BJ (cell line): ENCODE results near the gene ADCYAP1R1. TPM values are rescaled to one million over a fixed set of nuclear protein-coding genes. Genes with fewer than 3 reads are reported as not detected.

Experiments
- CTCF ChIA-PET: fragments of 350-600 bp; formaldehyde crosslinking; extraction: SDS; loops from one replicate; lab custom pipeline; 2021; ENCODE audit warnings: antibody characterized with exemption, inconsistent platforms; lab: Yijun Ruan, JAX
- POLR2A ChIA-PET: fragments of 300-600 bp; sonication (Branson Sonifier 250); formaldehyde crosslinking; extraction: SDS; loops from one replicate; lab custom pipeline; 2021; ENCODE audit warnings: antibody characterized with exemption; lab: Charles Lee
- DNase-seq: peaks from one replicate; pipeline ENCODE4 v3.0.0-alpha.2; 2011; ENCODE audit warnings: low read depth
- H3K27me3 ChIP-seq: 2 replicates; pipeline ENCODE4 v1.6.0; 2011; ENCODE audit warnings: low read length; ENCODE audit not compliant: control insufficient read depth, insufficient read depth
- H3K36me3 ChIP-seq: 2 replicates; pipeline ENCODE4 v1.5.1; 2011; ENCODE audit warnings: low read length; ENCODE audit not compliant: control insufficient read depth, insufficient read depth
- H3K4me3 ChIP-seq: 2 replicates; pipeline ENCODE4 v1.5.1; 2011; ENCODE audit warnings: low read depth, mild to moderate bottlenecking, control low read depth, low read length
- CTCF ChIP-seq: IDR thresholded peaks from 2 replicates; pipeline ENCODE4 v1.5.1; 2011; ENCODE audit warnings: low read depth, mild to moderate bottlenecking, control low read depth, inconsistent platforms, low read length, moderate library complexity; ENCODE audit not compliant: insufficient read depth
- polyA plus RNA-seq: library from polyadenylated mRNA; depleted of rRNA; stranded (reverse); fragments of >200 nt; gene quantifications from 2 replicates; pipeline ENCODE4 v1.2.3, GENCODE V29; 2011

The ADCYAP1R1 gene
- polyA plus RNA-seq, 1 experiment: not detected

DNA sequence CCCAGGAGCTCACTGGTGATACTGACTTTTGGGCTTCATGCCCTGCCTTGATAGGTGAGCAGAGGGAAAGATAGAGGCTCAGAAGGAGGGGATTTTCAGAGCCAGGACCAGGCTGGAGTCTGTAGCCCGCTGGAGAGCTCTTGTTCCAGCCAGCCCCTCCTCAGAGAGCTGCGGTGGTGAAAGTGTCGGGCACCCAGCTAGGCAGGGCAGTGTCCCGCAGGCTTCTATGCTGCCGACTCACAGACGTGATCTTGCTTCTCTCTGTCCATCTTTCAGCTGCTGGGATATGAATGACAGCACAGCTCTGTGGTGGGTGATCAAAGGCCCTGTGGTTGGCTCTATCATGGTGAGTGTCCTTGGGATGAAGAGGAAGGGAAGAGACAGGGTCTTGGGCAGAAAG is 35.2 kb downstream of the ADCYAP1R1 start:
- peaks cover 5% of the 10 kb centered on the region for H3K27me3 ChIP-seq
- TF ChIP-seq CTCF: no peak
- POLR2A ChIA-PET: no interaction called here
- CTCF ChIA-PET: no interaction called here
- no peak overlapping the region for H3K4me3 ChIP-seq
- H3K36me3 ChIP-seq: no peaks in the 10 kb centered on the region
- DNase-seq: no peak

DNA sequence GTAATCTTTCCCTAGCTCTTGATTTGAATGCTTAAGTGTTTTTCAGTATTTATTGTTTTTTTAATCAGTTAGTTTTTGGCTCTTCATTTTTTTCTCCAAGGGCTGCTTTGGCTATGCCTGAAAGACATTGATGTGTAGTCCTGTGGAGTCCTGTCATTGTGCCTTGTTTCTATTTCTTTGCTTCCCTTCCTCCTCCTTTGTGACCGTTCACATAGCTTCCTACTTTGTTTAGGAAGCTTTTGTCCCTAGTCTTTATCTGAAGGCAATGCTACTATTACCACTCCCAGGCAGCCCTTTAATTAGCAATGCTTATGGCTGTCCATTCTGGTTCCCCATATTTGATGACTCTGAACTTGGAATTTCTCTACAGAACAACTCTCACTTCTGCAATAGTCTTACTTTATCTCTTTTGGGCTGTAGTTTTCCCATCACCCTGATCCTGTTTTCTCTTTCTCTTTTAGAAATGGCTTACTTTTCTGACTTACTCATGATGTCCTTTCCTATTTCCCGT is 39.9 kb downstream of the ADCYAP1R1 start:
- ChIA-PET CTCF (interaction anchor here (0.6 kb wide), 1 partner anchor 44 kb away, joined by 3 read pairs; no protein-coding TSS in a partner anchor), POLR2A (no interaction called here)
- Histone ChIP-seq H3K4me3 (no peak overlapping the region), H3K27me3 (no peaks in the 10 kb centered on the region; the same call in 1 of the 2 replicates), H3K36me3 (no peaks in the 10 kb centered on the region)
- DNase-seq: no peak
- no peak for TF ChIP-seq CTCF

GRCh38 chr7:31092606-31093005 is 40.5 kb downstream of the ADCYAP1R1 start:
- H3K4me3 ChIP-seq: no peak overlapping the region
- no peak for DNase-seq
- no peaks in the 10 kb centered on the region for H3K36me3 ChIP-seq
- ChIA-PET POLR2A (no interaction called here), CTCF (no interaction called here)
- no peaks in the 10 kb centered on the region; the same call in 1 of the 2 replicates for H3K27me3 ChIP-seq
- TF ChIP-seq CTCF: no peak

DNA sequence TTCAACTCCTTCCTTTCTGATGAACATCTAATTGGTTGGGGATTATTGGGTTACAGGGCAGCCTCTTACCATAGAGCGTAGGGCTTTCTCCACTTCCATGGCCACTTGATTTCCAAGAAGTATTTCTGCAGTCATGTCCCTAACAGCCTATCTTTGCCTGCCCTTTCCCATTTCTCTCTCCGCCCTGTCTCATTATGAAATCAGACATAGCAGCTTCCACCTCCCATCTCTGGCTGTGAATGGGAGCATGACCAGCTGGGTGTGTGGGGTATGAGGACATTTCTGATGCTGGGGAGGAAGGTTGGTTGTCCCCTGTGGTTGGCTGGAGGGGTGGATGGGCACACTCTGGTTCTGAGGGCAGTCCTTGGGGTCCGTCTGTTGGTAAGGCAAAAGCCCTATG is 41.2 kb downstream of the ADCYAP1R1 start:
- ChIA-PET POLR2A (no interaction called here), CTCF (no interaction called here)
- H3K4me3 ChIP-seq: no peak overlapping the region
- TF ChIP-seq CTCF: no peak
- H3K27me3 ChIP-seq: no peaks in the 10 kb centered on the region; the same call in 1 of the 2 replicates
- DNase-seq: no peak
- H3K36me3 ChIP-seq: no peaks in the 10 kb centered on the region

- H3K4me3 ChIP-seq: no peak overlapping the region
- no peak for TF ChIP-seq CTCF
- ChIA-PET CTCF (interaction anchor here (0.6 kb wide), 1 partner anchor 98 kb away, joined by 6 read pairs; no protein-coding TSS in a partner anchor), POLR2A (no interaction called here)
- H3K36me3 ChIP-seq: no peaks in the 10 kb centered on the region
- H3K27me3 ChIP-seq: no peaks in the 10 kb centered on the region; the same call in 1 of the 2 replicates
- DNase-seq: no peak
Measured at GRCh38 chr7:31094271-31094670, 42.2 kb downstream of the ADCYAP1R1 start.
